GM18517 (cell line): ENCODE data around the gene OTOP3.
"Not testable (repeated sequence)": the region's sequence is repeated elsewhere in the genome, so short reads cannot be mapped to it uniquely, and the experiment has no call there.

Source experiments
- ATAC-seq: cut with Tn5 transposase; IDR thresholded peaks from one replicate; pipeline ENCODE4 v1.9.1; 2021; ENCODE audit warnings: mild to moderate bottlenecking, moderate library complexity; ENCODE audit not compliant: unreplicated experiment

The OTOP3 gene

DNA sequence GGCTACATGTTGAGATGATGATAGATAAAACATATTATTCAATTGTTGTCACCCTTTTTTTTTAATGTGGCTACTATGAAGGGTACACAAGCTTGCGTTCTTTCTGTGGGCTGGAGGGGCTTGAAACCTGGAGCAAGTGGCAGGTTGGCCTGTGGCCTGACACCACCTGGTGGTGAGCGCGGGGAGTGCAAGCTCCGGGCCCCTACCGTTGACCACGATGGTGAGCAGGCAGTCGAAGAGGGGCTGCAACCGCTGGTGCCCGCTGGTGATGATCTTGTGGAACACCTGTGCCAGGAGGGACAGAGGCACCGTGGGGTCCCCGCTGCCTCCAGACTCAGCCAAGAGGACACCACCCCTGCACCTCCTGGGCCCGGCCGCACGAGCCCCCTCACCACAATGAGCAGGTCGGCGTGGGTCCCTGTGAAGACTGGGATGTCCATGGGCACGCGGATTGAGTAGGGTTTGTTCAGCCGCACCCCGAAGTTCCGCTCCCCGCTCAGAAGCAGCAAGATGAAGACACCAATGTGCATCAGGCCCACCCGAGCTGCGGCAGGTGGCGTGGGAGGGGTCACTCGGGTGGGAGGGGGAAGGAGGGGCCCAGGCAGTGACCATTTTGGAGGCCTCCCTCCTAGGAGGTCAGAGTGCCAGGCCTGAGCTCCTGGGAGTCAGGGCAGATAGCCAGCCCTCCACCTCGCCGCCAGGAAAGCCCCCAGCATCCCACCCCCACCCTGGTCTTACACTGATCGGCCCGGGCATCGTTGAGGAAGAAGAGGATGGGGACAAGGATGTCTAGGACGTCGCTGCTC is 22.4 kb downstream of the OTOP3 start:
- no peak for ATAC-seq

DNA sequence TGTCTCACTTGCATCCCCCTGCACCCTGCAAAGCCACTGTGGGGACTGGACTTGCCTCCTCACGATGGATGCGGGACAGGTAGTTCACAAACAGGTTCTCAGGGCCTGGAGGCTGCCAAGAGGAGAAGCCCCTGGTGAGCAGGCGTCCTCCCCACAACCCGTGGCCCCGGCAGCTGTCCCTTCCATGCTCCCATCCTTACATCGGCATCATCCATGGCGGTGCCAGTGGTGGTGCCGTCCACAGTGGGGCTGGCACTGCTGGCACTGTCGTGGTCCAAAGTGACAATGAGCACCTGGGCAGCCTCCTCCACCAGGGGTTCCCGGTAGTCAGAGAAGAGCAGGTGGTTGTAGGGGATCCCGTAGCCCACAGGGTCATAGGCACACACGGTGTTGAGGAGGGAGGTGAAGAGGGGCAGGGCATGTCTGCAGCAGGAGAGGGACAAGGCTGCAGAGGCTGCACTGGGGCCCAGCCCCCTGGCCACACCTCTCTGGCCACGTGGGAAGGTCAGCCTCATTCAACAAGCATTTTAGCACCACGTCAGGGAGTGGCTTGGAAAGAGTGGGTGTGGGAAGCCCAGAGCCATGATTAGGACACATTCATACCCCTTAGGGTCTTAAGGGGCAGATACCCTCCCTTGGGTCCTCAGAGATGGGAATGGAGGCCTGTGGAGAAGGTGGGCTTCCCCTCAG is 24.3 kb downstream of the OTOP3 start:
- no peak for ATAC-seq

DNA sequence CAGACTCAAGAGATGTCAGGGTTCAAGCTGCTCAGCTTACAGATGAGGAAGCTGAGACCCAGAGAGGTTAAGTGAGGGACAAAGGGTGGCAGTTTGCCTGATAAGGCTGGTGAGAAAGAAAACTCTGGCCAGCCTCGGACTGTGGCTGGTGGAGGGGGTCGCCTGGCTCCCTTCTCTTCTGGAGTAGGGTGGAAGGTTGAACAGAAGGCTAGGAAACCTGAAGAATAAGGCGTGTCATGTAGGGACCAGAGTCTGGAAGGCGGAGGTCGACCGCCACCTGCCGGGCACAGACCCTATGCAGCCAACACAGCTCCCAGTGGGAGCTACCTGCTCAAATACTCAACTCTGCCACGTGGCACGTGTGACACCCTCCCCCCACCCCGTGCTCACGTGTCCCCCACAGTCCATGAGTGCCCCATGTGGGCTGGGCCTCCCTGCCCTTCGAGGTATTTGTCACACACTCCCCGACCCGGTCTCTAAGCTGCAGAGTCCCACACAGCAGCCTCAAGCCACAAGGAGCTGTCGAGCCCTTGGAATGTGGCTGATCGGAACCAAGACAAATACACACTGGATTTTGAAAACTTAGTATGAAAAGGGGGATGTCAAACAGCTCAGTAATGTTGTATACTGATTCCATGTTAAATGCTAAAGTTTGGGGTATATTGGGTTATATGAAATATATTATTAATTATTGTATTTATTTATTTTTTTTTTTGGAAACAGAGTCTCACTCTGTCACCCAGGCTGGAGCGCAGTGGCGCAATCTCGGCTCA is 25.1 kb downstream of the OTOP3 start:
- no peak for ATAC-seq

DNA sequence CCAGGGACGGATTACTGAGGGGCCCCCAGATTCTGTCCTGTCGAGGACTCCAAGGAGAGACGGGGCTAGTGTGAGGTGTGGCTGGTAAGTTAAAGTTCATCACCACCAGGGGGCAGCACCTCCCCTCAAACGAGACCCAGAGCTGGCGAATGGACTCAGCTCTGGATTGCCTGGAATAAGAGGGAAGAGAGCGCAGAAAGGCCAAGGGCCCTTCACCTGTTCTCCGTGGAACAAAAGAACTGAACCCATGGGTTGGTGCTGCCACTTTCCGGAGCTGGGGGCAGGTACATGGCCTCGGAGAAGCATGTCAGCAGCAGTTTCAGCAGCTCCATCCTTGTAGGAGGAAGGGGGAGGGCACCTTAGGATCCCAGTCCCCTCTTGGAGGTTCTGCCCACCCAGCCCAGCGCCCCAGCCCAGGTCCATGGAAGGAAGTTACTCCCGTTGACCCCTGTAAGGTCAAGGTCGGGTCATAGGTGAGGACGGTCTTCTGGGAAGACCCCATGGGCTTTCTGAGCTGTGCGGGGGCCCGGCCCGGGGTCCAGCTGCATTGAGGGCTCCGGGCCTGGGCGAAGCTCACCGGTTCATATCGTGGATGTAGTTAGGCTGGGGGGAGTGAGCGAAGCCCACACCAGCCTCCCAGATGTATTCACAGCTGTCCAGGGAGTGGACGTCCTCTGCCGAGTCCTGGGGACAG is 26.1 kb downstream of the OTOP3 start:
- no peak for ATAC-seq

DNA sequence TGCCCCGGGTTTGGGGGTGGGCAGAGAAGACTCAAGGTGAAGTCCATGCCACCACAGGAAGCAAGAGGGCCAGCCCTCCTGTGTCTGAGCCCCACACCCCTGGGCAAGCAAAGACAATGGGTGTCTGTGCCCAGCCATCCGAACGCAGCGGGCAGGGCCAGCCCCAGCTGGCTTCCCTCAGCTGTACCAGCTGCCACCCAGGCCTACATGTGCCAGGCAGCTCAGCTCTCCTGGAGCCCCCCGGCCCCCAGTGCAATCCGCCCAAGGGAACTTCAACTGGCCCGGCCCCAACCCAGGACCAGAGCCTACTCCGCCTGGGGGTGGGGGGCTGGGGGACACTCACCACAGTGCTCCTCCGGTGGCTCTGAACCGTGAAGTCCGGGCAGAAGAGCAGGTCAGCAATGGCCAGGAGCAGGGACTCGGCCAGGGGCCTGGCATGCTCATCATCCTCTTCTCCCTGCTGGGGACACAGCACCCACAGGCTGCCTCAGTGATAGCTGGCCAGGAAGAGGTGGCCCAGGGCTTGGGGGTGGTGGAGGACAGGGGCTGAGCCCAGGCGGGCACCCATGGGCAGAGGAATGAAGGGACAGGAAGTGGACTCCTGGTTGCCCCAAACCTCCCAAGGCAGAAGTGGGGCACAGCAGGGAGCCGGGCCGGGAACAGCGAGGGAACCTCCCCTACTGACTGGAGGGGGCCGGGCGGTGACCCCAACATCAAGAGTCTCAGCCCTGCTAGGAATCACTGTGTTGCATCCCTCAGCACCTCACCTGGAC is 27.1 kb downstream of the OTOP3 start:
- ATAC-seq = no peak

DNA sequence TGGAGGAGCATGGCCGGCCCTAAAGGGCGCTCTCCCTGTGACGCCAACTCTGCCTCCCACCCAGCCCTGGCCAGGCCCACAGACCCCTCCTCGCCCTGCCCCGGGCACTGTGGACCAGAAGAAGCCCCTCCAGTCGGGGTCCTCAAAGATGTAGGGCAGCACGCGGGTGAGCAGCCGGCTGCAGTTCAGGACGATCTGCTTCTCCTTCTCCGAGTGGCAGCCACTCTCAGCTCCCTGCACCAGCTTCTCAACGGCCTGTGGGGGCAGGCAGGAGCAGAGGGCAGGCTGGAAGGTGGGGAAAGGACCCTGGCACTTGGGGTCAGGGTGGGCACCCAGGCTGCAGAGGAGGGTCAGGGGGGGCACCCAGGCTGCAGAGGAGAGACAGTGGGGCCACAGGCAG is 28.0 kb downstream of the OTOP3 start:
- ATAC-seq = no peak

DNA sequence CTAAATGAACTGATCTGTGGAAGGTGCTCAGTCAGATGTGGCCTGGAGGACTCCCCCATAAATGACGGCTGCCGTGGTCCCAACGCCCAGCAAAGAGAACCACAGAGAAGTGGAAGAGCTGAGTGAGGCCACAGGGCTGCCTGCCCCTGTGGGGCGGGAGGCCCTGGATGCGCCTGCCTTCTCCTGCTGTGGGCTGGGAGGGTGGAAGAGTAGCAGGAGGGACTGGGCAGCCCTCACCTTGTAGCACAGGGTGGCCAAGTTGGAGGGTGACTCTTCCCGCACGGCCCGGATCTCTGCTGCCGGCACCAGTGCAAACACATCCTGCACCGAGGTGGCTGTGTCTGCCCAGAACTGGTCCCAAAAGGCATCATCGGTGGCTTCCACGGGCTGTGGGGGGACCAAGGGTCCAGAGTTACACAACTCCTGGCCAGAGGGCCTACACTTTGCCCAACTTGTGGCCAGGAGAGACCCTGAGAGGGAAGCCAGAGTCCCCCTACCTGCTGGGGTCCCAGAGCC is 28.6 kb downstream of the OTOP3 start:
- no peak for ATAC-seq

DNA sequence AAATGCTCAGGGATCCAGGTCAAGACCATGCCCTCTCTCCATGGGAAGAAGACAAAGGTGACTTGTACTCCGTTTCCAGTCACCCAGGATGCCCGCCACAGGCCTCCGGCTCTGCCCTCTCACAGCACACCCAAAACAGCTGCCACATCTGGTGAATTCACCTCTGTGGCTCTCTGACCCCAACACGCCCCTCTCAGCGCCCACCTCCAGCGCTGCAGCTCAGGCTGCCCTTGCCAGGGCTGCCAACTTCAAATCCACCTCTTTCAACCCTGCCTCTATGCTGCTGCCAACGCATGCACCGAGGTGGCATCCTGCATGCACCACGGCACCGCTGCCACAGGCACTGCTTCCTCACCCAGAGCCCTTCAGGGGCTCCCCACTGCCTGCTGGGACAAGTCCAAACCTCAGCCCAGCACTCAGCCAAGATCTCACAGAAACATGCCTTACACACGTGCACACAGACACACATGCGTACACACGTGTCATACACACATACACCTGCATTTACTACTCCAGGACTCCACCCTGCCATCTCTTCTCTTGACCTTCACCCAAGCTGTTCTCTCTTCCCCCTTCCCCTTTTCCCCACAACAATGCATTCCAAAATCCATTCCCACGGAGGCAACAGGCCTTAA is 29.4 kb downstream of the OTOP3 start:
- ATAC-seq = no peak

DNA sequence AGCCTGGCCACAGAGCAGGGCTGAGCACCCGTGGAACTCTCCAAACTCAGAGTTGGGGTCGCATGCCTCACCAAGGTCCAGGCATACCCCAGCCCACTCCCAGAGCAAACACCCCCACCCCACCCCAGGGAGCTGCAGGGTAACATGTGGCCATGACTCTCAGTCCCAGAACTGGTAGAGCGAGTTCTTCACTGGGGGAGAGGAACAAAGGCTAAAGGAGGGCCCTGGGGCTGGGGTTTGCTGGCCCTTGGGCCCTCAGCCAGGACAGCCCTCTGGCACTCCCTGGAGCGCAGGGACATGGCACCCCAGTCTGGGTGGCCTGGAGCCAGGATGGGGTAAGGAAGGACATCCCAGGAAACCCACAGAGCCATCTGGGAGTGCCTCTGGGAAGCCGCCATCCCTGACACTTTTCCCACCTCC is 32.7 kb downstream of the OTOP3 start:
- ATAC-seq = no peak

DNA sequence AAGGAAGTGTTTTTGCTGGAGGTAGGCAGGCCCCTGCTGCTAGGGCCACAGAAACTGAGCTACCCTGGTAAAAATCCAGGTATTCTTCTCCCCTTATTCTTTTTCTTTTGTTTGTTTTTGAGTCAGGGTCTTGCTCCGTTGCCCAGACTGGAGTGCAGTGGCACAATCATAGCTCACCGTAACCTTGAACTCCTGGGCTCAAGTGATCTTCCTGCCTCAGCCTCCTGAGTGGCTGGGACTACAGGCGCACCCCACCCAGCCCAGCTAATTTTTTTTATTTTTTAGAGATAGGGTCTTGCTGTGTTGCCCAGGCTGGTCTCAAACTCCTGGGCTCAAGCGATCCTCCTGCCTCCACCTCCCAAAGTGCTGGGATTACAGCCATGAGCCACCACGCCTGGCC is 33.8 kb downstream of the OTOP3 start:
- ATAC-seq = not testable (repeated sequence)

DNA sequence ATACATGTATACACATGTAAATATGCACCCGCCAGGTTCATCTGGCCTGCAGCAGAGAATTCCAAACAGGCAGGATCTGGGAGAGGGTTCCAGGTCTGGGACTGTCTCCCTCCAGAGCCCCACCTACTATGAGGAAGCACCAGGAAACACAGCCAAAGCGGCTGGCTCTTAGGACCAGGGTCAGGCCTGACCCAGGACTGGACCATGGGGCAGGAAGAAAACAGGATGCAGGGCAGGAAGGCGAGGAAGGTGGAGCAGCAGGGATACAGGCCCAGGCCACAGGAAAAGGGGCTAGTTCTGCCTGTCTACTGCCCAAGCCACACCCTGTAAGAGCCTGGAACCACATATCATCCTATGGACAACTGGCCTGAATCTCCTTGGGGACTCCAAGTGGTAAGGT is 34.7 kb downstream of the OTOP3 start:
- no peak for ATAC-seq

DNA sequence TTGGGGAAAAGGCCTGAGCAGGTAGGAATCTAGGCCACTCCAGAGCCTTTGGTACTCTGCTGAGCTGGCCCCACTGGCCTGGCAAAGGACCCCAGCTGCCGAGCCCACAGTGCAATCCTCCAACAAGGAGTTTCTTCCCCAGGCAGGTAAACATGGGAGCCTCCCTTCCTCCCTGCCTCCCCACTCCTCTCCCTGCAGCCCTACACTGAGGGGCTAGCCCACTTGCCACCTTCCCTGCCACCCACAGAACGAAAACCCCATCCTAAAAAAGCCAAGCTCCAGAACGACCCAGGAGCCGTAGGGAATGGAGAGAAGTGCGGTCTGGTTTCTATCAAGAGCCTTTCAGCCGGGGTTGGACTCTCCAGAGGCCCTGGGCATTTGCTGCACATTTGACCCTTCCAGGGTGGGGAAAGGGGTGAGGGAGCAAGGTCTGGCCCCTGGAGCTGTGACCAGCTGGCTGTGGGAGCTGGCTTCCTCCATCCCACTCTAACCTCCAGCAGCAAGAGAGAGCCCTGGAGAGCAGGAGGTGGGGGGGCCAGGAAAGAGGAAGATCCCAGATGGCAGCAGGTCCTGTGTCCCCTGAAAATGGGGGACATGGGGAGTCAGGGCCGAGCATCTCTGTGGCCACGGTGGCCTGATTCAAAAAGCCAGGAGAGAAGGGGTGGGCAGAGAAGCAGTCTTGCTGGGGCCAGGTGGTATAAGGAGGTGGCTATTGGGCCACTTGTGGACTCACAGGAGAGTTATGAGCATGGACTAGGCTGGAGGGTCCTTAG is 35.6 kb downstream of the OTOP3 start:
- ATAC-seq = no peak

DNA sequence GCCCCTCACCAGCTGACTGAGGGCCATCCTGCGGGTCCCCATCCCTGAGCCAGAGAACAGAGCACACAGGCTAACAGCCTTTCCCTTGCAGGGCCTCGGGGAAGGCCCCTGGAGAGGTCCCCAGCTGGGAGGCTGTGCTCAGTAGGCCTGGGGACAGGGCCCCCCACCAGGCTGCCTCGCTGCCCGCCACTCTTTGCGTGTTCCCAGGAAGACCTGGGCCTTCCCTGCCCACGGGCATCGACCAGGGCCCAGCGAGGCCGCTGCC is 36.1 kb downstream of the OTOP3 start:
- ATAC-seq = no peak

DNA sequence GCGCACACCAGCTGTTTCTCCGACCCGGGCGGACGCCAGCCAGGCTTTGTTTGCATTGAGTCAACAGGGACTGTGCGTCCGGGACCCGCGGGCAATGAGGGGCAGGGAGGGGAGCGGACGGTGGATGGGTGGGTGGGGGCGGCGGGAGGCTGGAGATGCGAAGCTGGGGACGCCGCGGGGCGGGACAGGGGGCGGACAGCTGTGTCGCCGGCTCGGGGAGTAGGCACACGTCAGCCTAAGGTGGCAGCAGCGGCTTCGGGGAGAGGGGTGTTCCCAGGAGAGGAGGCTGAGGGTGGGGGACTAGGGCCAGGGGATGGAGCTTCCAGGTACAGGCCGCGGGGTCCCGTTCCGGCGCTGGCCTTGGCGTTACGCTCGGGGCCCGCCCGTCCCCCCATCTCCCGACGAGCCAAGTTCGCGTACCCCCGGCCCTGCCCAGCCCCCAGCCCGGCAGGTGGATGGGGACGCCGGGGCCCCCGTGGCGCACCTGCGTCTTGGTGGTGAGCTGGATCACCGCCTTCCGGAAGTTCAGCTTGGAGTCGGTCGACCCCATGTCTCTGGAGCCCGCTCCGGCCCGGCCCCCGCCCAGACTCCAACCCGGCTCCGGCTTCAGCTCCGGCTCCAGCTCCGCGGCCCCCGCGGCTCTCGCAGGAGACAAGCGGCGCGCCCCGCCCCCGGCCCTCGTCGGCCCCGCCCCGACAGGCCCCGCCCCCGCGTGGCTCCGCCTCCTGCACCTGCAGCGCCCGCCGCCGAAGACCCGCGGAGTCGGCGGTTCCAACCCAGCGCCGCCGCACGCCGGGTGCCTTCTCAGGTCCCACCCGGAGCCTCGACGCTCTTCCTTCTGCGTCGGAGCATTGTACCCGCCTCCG is 36.6 kb downstream of the OTOP3 start, which contains the start of gene HID1:
Gene HID1, minus strand, starts transcription at position 653 of the 866 bp plus-strand sequence. Its CDS starts 103 bp downstream, at position 550.
- no peak for ATAC-seq

DNA sequence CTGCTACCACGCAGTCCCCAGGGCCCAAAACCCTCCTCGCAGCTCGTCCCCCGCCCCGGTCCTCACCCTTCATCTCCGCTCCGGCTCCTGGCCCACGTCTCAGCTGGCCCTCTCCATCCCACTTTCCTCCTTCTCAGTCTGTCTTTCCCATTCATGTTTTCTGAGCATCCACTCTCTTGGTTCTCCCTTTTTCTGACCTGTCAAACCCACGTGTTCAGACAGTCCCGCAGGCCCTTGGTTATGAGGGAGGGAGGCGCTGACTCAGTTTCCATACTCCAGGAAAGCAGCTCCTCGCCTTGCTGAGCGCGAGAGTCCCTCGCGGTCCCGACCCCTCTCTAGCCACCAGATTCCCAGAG is 37.3 kb downstream of the OTOP3 start:
- ATAC-seq = no peak

DNA sequence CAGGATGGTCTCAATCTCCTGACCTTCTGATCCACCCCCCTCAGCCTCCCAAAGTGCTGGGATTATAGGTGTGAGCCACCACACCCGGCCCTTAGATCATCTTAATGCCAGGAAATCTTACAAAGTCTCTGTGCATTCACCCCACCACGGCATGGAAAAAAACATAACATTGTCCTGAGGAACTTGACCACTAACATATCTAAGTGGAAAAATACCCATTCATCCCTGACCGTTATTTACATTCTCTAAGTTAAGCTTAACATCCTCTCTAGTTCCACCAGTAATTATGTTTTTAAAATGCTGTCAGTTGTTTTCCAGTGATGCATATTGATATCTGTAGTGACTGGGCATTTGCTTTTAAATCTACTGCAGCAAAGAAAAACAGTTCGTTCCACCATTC is 40.2 kb downstream of the OTOP3 start:
- ATAC-seq = no peak

DNA sequence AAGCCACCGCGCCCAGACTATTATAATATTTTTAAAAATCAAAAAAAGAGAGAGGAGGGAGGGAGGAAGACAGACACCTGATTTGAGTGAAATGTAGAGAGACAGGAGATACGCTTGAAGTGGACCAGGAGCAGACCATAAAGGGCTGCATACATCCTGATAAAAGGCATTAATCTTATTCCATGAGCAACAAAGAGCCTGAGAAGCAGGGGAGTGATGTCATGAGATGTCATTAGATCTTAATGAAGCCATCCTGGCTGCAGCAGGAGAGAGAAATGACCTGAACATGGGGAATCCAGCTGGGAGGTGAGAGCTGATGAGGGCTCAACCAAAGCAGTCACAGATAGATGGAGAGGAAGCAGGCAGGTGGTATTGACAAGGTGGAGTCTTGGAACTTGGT is 42.1 kb downstream of the OTOP3 start:
- ATAC-seq = no peak

DNA sequence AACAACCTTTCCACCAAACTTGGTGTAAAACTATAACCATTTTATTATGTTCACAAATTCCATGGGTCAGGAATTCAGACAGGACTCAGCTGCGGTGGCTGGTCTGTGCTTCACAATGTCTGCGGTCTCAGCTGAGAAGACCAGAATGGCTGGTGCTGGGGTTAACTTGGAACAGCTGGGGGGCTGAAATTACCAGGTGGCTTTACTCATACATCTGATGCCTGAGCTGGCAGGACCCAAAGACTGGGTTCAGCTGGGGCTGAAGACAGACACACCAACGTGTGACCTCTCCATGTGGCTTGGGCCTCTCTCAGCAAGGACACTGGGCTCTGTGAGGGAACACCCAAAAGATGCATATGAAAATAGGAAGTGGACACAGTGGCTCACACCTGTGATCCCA is 42.5 kb downstream of the OTOP3 start:
- no peak for ATAC-seq
